ENCODE results near the gene FOXO3.

GRCh38 chr6:108521616-108522107 is 39.1 kb upstream of the FOXO3 start:
- TF ChIP-seq CTCF (IDR thresholded peaks at IDR 0.05) (no peak), POLR2A (IDR thresholded peaks at IDR 0.05) (no peak)

All from right lobe of liver (tissue), 4 donors.